GM23338 (cell line): ENCODE data around the gene LEMD2. TPM values are rescaled to one million over a fixed set of nuclear protein-coding genes. Genes with fewer than 3 reads are reported as not detected.
A peak's percentile ranks its signal among the peaks of the same experiment; 100 is the strongest.

Experiments
- ATAC-seq: fragments of 200-7000 bp; cut with Tn5 transposase; 3 replicates; pipeline ENCODE4 v1.9.1; 2020
- DNase-seq: peaks from one replicate; pipeline ENCODE4 v3.0.0-alpha.2; 2015; ENCODE audit warnings: low spot score
- H2AFZ ChIP-seq: fragments of 200-600 bp; sonication (generic); 2 replicates; pipeline ENCODE4 v1.8.0; 2016; ENCODE audit warnings: antibody characterized with exemption, mild to moderate bottlenecking, moderate library complexity
- H3F3A ChIP-seq: fragments of 200-600 bp; sonication (generic); replicated peaks from 2 replicates; pipeline ENCODE4 v1.8.0; 2017; ENCODE audit warnings: antibody characterized with exemption, mixed run types, low read depth
- H3K27ac ChIP-seq: fragments of 200-600 bp; sonication (generic); 2 replicates; pipeline ENCODE4 v1.6.1; 2016; ENCODE audit warnings: low read depth
- H3K27me3 ChIP-seq: fragments of 200-600 bp; sonication (generic); 2 replicates; pipeline ENCODE4 v1.8.0; 2016; ENCODE audit warnings: mild to moderate bottlenecking, mixed run types, moderate library complexity; ENCODE audit not compliant: insufficient read depth
- H3K36me3 ChIP-seq: fragments of 200-600 bp; sonication (generic); 2 replicates; pipeline ENCODE4 v1.8.0; 2016; ENCODE audit warnings: mild to moderate bottlenecking; ENCODE audit not compliant: insufficient read depth
- H3K4me1 ChIP-seq: fragments of 200-600 bp; sonication (generic); 2 replicates; pipeline ENCODE4 v1.8.0; 2016; ENCODE audit warnings: mild to moderate bottlenecking, moderate library complexity; ENCODE audit not compliant: insufficient read depth
- H3K4me2 ChIP-seq: fragments of 200-600 bp; sonication (generic); 2 replicates; pipeline ENCODE4 v1.7.1; 2017; ENCODE audit warnings: mixed run types
- H3K4me3 ChIP-seq: fragments of 200-600 bp; sonication (generic); 2 replicates; pipeline ENCODE4 v1.6.1; 2016; ENCODE audit warnings: mixed run types
- H3K79me2 ChIP-seq: fragments of 200-600 bp; sonication (generic); replicated peaks from 2 replicates; pipeline ENCODE4 v1.8.0; 2017; ENCODE audit warnings: mild to moderate bottlenecking; ENCODE audit not compliant: insufficient read depth
- H3K9me2 ChIP-seq: fragments of 200-600 bp; sonication (generic); 2 replicates; pipeline ENCODE4 v1.8.0; 2017; ENCODE audit not compliant: insufficient read depth
- H4K20me1 ChIP-seq: fragments of 200-600 bp; sonication (generic); replicated peaks from 2 replicates; pipeline ENCODE4 v1.8.0; 2017; ENCODE audit warnings: mild to moderate bottlenecking; ENCODE audit not compliant: insufficient read depth
- H3K27ac Mint-ChIP-seq: 2 replicates; pipeline ENCODE4 v1.8.0; 2020; ENCODE audit warnings: inconsistent platforms, mild to moderate bottlenecking, moderate library complexity, mixed read lengths
- H3K27me3 Mint-ChIP-seq: 3 replicates; pipeline ENCODE4 v1.8.0; 2022; ENCODE audit warnings: low read depth, mild to moderate bottlenecking, moderate library complexity, mixed read lengths, inconsistent platforms; ENCODE audit not compliant: insufficient read depth, poor library complexity
- H3K36me3 Mint-ChIP-seq: 3 replicates; pipeline ENCODE4 v1.8.0; 2021; ENCODE audit warnings: low read depth, mild to moderate bottlenecking, inconsistent platforms, moderate library complexity, mixed read lengths
- H3K4me1 Mint-ChIP-seq: 3 replicates; pipeline ENCODE4 v1.8.0; 2020; ENCODE audit warnings: mild to moderate bottlenecking, inconsistent platforms, mixed read lengths
- H3K4me3 Mint-ChIP-seq: 3 replicates; pipeline ENCODE4 v1.8.0; 2021; ENCODE audit warnings: moderate library complexity, mild to moderate bottlenecking, inconsistent platforms, mixed read lengths
- H3K9me3 Mint-ChIP-seq: 3 replicates; pipeline ENCODE4 v1.8.0; 2020; ENCODE audit warnings: moderate library complexity, mild to moderate bottlenecking, inconsistent platforms, mixed read lengths
- CREB1 ChIP-seq: fragments of 250-450 bp; sonication (Bioruptor Pico); IDR thresholded peaks from 2 replicates; pipeline ENCODE4 v1.5.0; 2020; ENCODE audit warnings: low read depth, mild to moderate bottlenecking, moderate library complexity
- CTCF ChIP-seq, 2 experiments: fragments of 200-600 bp in 1 of 2; sonication (generic) in 1 of 2; conservative IDR thresholded peaks; 2 replicates each; pipeline versions ENCODE4 v1.5.1 to v1.6.1; 2016 to 2017; ENCODE audit warnings: antibody characterized with exemption in 2 of 2, low read depth in 2 of 2, mild to moderate bottlenecking in 2 of 2, moderate library complexity in 1 of 2
- ETS1 ChIP-seq: IDR thresholded peaks from 2 replicates; pipeline ENCODE4 v1.6.1; 2016; ENCODE audit warnings: antibody characterized with exemption
- EZH2 ChIP-seq: fragments of 200-600 bp; sonication (generic); IDR thresholded peaks from one replicate; pipeline ENCODE4 v1.8.0; 2017; ENCODE audit warnings: antibody characterized with exemption, mild to moderate bottlenecking, low read depth; ENCODE audit not compliant: unreplicated experiment
- EZH2phosphoT487 ChIP-seq: fragments of 200-600 bp; sonication (generic); IDR thresholded peaks from one replicate; pipeline ENCODE4 v1.8.1; 2018; ENCODE audit warnings: antibody characterized with exemption; ENCODE audit not compliant: unreplicated experiment
- JUNB ChIP-seq: IDR thresholded peaks from one replicate; pipeline ENCODE4 v1.6.1; 2016; ENCODE audit warnings: antibody characterized with exemption; ENCODE audit not compliant: unreplicated experiment
- NANOG ChIP-seq: IDR thresholded peaks from 2 replicates; pipeline ENCODE4 v1.6.1; 2016; ENCODE audit warnings: antibody characterized with exemption, borderline replicate concordance
- POLR2AphosphoS5 ChIP-seq: IDR thresholded peaks from 2 replicates; pipeline ENCODE4 v1.6.1; 2016; ENCODE audit warnings: antibody characterized with exemption, low read depth
- REST ChIP-seq: IDR thresholded peaks from one replicate; pipeline ENCODE4 v1.6.1; 2018; ENCODE audit warnings: antibody characterized with exemption; ENCODE audit not compliant: unreplicated experiment
- STAT1 ChIP-seq: IDR thresholded peaks from one replicate; pipeline ENCODE4 v1.6.1; 2016; ENCODE audit warnings: antibody characterized with exemption; ENCODE audit not compliant: unreplicated experiment
- ZNF331 ChIP-seq: fragments of 250-450 bp; sonication (Bioruptor Pico); IDR thresholded peaks from 2 replicates; pipeline ENCODE4 v1.5.0; 2020; ENCODE audit warnings: low read depth, mild to moderate bottlenecking, moderate library complexity
- ZNF462 ChIP-seq: fragments of 250-450 bp; sonication (Bioruptor Pico); IDR thresholded peaks from 2 replicates; pipeline ENCODE4 v1.5.0; 2020; ENCODE audit warnings: mild to moderate bottlenecking, moderate library complexity
- polyA plus RNA-seq: library from polyadenylated mRNA; unstranded; fragments of >200 nt; fragmentation: Nextera tagmentation; extraction: Ambion mirVana; gene quantifications from 2 replicates; pipeline ENCODE4 v1.2.1, GENCODE V29; 2016
- total RNA-seq: library from RNA; depleted of rRNA; stranded (reverse); fragments of >200 nt; shearing (Covaris generic); gene quantifications from 2 replicates; pipeline ENCODE4 v1.2.3, GENCODE V29; 2014

LEMD2 gene
- total and polyA plus RNA-seq, 2 experiments from 2014 or later = 28.6 to 64.7 TPM

GRCh38 chr6:33803571-33804053 lies 14.7 kb upstream of the LEMD2 start, which contains the start of gene MLN:
Gene MLN, minus strand, starts transcription at chr6:33804003. Its CDS starts 2,840 bp downstream, at chr6:33801163.
- Mint-ChIP-seq H3K36me3 (no peaks in the 10 kb centered on the region), H3K27ac (no peak within 1 kb of the TSS), H3K27me3 (peaks cover 14% of the 10 kb centered on the region), H3K9me3 (no peaks in the 10 kb centered on the region), H3K4me1 (peaks cover 24% of the 10 kb centered on the region), H3K4me3 (no peak within 1 kb of the TSS)
- Histone ChIP-seq H2AFZ (peak within 1 kb of the TSS; percentile 33; the same call in 1 of the 2 replicates), H3K27ac (no peak within 1 kb of the TSS), H3K79me2 (no peaks in the 10 kb centered on the region), H3K4me2 (no peak within 1 kb of the TSS), H3K4me3 (no peak within 1 kb of the TSS), H3K27me3 (no peaks in the 10 kb centered on the region), H3K4me1 (peaks cover 10% of the 10 kb centered on the region), H4K20me1 (no peaks in the 10 kb centered on the region), H3K9me2 (no peaks in the 10 kb centered on the region), H3K36me3 (no peaks in the 10 kb centered on the region), H3F3A (no peaks in the 10 kb centered on the region)
- no peak for TF ChIP-seq ZNF462 (CRISPR knock-in tag)
- TF ChIP-seq EZH2phosphoT487 = no peak
- no peak for TF ChIP-seq STAT1
- no peak for TF ChIP-seq ETS1
- no peak for TF ChIP-seq CREB1 (CRISPR knock-in tag)
- no peak for TF ChIP-seq JUNB
- TF ChIP-seq NANOG = no peak
- TF ChIP-seq POLR2AphosphoS5 = no peak
- no peak for TF ChIP-seq CTCF (conservative IDR thresholded peaks at IDR 0.05; ENCODE audit: low read depth in 2 of 2)
- no peak for TF ChIP-seq ZNF331 (CRISPR knock-in tag)
- TF ChIP-seq REST = no peak
- TF ChIP-seq EZH2 = no peak
- DNase-seq = no peak
- ATAC-seq = no peak
